DND-41 (cell line): ENCODE results near the gene LCORL.

Source experiments
- EZH2 ChIP-seq: IDR thresholded peaks from 3 replicates; pipeline ENCODE4 v1.6.1; 2012; ENCODE audit warnings: borderline replicate concordance, low read depth, mild to moderate bottlenecking, moderate library complexity, low read length, inconsistent platforms; ENCODE audit not compliant: severe bottlenecking
- TF ChIP-seq, protein P1 (sequence below): IDR thresholded peaks from 2 replicates; pipeline ENCODE4 v1.5.1; 2012; ENCODE audit warnings: borderline replicate concordance, low read length, moderate library complexity, mild to moderate bottlenecking; ENCODE audit not compliant: poor library complexity, severe bottlenecking; ENCODE audit errors: extremely low read depth

GRCh38 chr4:17859793-17860406 lies 161.7 kb downstream of the LCORL start:
- TF ChIP-seq EZH2: no peak
- TF ChIP-seq, protein P1, sequence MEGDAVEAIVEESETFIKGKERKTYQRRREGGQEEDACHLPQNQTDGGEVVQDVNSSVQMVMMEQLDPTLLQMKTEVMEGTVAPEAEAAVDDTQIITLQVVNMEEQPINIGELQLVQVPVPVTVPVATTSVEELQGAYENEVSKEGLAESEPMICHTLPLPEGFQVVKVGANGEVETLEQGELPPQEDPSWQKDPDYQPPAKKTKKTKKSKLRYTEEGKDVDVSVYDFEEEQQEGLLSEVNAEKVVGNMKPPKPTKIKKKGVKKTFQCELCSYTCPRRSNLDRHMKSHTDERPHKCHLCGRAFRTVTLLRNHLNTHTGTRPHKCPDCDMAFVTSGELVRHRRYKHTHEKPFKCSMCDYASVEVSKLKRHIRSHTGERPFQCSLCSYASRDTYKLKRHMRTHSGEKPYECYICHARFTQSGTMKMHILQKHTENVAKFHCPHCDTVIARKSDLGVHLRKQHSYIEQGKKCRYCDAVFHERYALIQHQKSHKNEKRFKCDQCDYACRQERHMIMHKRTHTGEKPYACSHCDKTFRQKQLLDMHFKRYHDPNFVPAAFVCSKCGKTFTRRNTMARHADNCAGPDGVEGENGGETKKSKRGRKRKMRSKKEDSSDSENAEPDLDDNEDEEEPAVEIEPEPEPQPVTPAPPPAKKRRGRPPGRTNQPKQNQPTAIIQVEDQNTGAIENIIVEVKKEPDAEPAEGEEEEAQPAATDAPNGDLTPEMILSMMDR: no peak
